Fibroblast of villous mesenchyme (primary cell): ENCODE data around the gene HEATR5A. TPM values are rescaled to one million over a fixed set of nuclear protein-coding genes. Genes with fewer than 3 reads are reported as not detected.
"Not testable (repeated sequence)": the region's sequence is repeated elsewhere in the genome, so short reads cannot be mapped to it uniquely, and the experiment has no call there.

Experiments
- DNase-seq: peaks from one replicate; pipeline ENCODE4 v3.0.0-alpha.2; 2010; ENCODE audit warnings: low read depth
- H3K4me3 ChIP-seq: 2 replicates; pipeline ENCODE4 v1.5.1; 2011; ENCODE audit warnings: low read depth, mild to moderate bottlenecking, low read length
- CTCF ChIP-seq: IDR thresholded peaks from 2 replicates; pipeline ENCODE4 v1.5.1; 2012; ENCODE audit warnings: low read depth, mild to moderate bottlenecking, low read length; ENCODE audit not compliant: insufficient read depth
- total RNA-seq: library from RNA; depleted of rRNA; stranded (reverse); fragments of >200 nt; gene quantifications from 2 replicates; pipeline ENCODE4 v1.2.3, GENCODE V29; 2012

Gene HEATR5A
- total RNA-seq, 1 donor = 87.7 TPM

GRCh38 chr14:31440280-31440679 is 19.9 kb upstream of the HEATR5A start:
- no peak for TF ChIP-seq CTCF
- H3K4me3 ChIP-seq = no peak overlapping the region
- peak; percentile 3 for DNase-seq

GRCh38 chr14:31439561-31439960 is 19.2 kb upstream of the HEATR5A start:
- no peak for TF ChIP-seq CTCF
- no peak overlapping the region for H3K4me3 ChIP-seq
- DNase-seq = no peak

- H3K4me3 ChIP-seq, DNase-seq: not testable (repeated sequence)
Measured at GRCh38 chr14:31437045-31437691, 16.8 kb upstream of the HEATR5A start.

GRCh38 chr14:31435276-31435675 is 14.9 kb upstream of the HEATR5A start:
- H3K4me3 ChIP-seq = no peak overlapping the region
- DNase-seq = peak; percentile 52
- TF ChIP-seq CTCF = no peak

- no peak overlapping the region for H3K4me3 ChIP-seq
- no peak for DNase-seq
- TF ChIP-seq CTCF = no peak
Measured at GRCh38 chr14:31430634-31431264, 10.4 kb upstream of the HEATR5A start.

- no peak overlapping the region for H3K4me3 ChIP-seq
- no peak for TF ChIP-seq CTCF
- DNase-seq = no peak
Measured at GRCh38 chr14:31429791-31430190, 9.4 kb upstream of the HEATR5A start.

GRCh38 chr14:31428011-31428410 is 7.7 kb upstream of the HEATR5A start:
- no peak for TF ChIP-seq CTCF
- DNase-seq = no peak
- H3K4me3 ChIP-seq = no peak overlapping the region
